ENCODE results near the gene ALG14. TPM values are rescaled to one million over a fixed set of nuclear protein-coding genes. Genes with fewer than 3 reads are reported as not detected.
"Not testable (repeated sequence)": the region's sequence is repeated elsewhere in the genome, so short reads cannot be mapped to it uniquely, and the experiment has no call there.

Gene ALG14
- total RNA-seq, 1 experiment from 2014 or later, result 5.7 TPM

GRCh38 chr1:95048317-95048716 is 24.4 kb downstream of the ALG14 start:
- intact Hi-C loops (cut with micrococcal nuclease), result no loop called here
- Histone ChIP-seq H3K27ac (ENCODE audit: low read depth, low read length) (no peak overlapping the region), H3K9me2 (ENCODE audit: insufficient read depth) (no peaks in the 10 kb centered on the region), H3K79me2 (ENCODE audit: insufficient read depth, low read length) (no peaks in the 10 kb centered on the region), H3K9me3 (ENCODE audit: control insufficient read depth in 1 of 2, insufficient read depth in 1 of 2, low read depth in 1 of 2, low read length in 2 of 2) (no peaks in the 10 kb centered on the region), H3K4me1 (ENCODE audit: control insufficient read depth in 1 of 2, insufficient read depth in 2 of 2, low read length in 2 of 2) (peaks cover 0 to under 1% of the 10 kb centered on the region in 2 experiments; a peak in 1 of 4 replicates), H3K4me3 (replicated peaks in 1 of 2; ENCODE audit: low read depth in 1 of 2, low read length in 2 of 2) (no peak overlapping the region), H3K36me3 (ENCODE audit: control insufficient read depth in 1 of 2, insufficient read depth in 2 of 2, low read length in 2 of 2) (no peaks in the 10 kb centered on the region), H2AFZ (ENCODE audit: low read depth, low read length, poor library complexity, severe bottlenecking) (no peak overlapping the region), H3K27me3 (ENCODE audit: insufficient read depth, low read length) (no peaks in the 10 kb centered on the region), H3K9ac (ENCODE audit: low read length) (no peak overlapping the region), H4K20me1 (ENCODE audit: insufficient read depth) (no peaks in the 10 kb centered on the region), H3K4me2 (ENCODE audit: low read length) (no peak overlapping the region)
- no peak for TF ChIP-seq ZFX (IDR thresholded peaks at IDR 0.05)
- TF ChIP-seq YY1 (IDR thresholded peaks at IDR 0.05; ENCODE audit: extremely low read depth, insufficient replicate concordance, low read depth, low read length), result no peak
- TF ChIP-seq, protein P1, sequence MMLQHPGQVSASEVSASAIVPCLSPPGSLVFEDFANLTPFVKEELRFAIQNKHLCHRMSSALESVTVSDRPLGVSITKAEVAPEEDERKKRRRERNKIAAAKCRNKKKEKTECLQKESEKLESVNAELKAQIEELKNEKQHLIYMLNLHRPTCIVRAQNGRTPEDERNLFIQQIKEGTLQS (IDR thresholded peaks at IDR 0.05), result no peak
- TF ChIP-seq EZH2phosphoT487 (IDR thresholded peaks at IDR 0.05; ENCODE audit: borderline replicate concordance), result no peak
- no peak for TF ChIP-seq POLR2A (IDR thresholded peaks at IDR 0.05; ENCODE audit: borderline replicate concordance, extremely low read depth, insufficient read depth, insufficient read length)
- no peak for TF ChIP-seq ZNF274 (IDR thresholded peaks at IDR 0.05; ENCODE audit: low read depth, low read length)
- no peak for TF ChIP-seq EZH2 (IDR thresholded peaks at IDR 0.05)
- TF ChIP-seq SP1 (IDR thresholded peaks at IDR 0.05; ENCODE audit: low read depth), result no peak
- no peak for TF ChIP-seq FOSL1 (IDR thresholded peaks at IDR 0.05; ENCODE audit: low read depth)
- TF ChIP-seq JUND (IDR thresholded peaks at IDR 0.05), result no peak
- no peak for TF ChIP-seq MAX (IDR thresholded peaks at IDR 0.05)
- TF ChIP-seq ELF1 (IDR thresholded peaks at IDR 0.05; ENCODE audit: borderline replicate concordance, low read depth), result no peak
- TF ChIP-seq REST (IDR thresholded peaks at IDR 0.05; ENCODE audit: low read depth), result no peak
- no peak for TF ChIP-seq SRF (IDR thresholded peaks at IDR 0.05; ENCODE audit: low read depth)
- CTCF ChIA-PET, result interaction anchor here (1.0 to 2.2 kb wide), 2 partner anchors 185 to 194 kb away, joined by 5 to 6 read pairs; no protein-coding TSS in a partner anchor
- RAD21 ChIA-PET (ENCODE audit: low non-redundant PET in 1 of 2, low total read pairs in 2 of 2, uncharacterized antibody in 2 of 2, unreplicated experiment in 2 of 2), result no interaction called here
- POLR2A ChIA-PET, result no interaction called here
- no peak for DNase-seq (ENCODE audit: low read depth, low spot score)
- ATAC-seq, result no peak
- no TSS peak for BruUV-seq (replicated peaks)

GRCh38 chr1:95047624-95048023 is 25.1 kb downstream of the ALG14 start:
- H3K4me1 ChIP-seq (ENCODE audit: control insufficient read depth in 1 of 2, insufficient read depth in 2 of 2, low read length in 2 of 2); H2AFZ ChIP-seq (ENCODE audit: low read depth, low read length, poor library complexity, severe bottlenecking); H3K9me3 ChIP-seq (ENCODE audit: control insufficient read depth in 1 of 2, insufficient read depth in 1 of 2, low read depth in 1 of 2, low read length in 2 of 2); POLR2A ChIA-PET; ATAC-seq; H3K27me3 ChIP-seq (ENCODE audit: insufficient read depth, low read length); RAD21 ChIA-PET (ENCODE audit: low non-redundant PET in 1 of 2, low total read pairs in 2 of 2, uncharacterized antibody in 2 of 2, unreplicated experiment in 2 of 2); H3K27ac ChIP-seq (ENCODE audit: low read depth, low read length); H4K20me1 ChIP-seq (ENCODE audit: insufficient read depth); intact Hi-C loops (cut with micrococcal nuclease); H3K36me3 ChIP-seq (ENCODE audit: control insufficient read depth in 1 of 2, insufficient read depth in 2 of 2, low read length in 2 of 2); H3K9me2 ChIP-seq (ENCODE audit: insufficient read depth); BruUV-seq (replicated peaks); H3K4me2 ChIP-seq (ENCODE audit: low read length); H3K9ac ChIP-seq (ENCODE audit: low read length); DNase-seq (ENCODE audit: low read depth, low spot score); H3K4me3 ChIP-seq (replicated peaks in 1 of 2; ENCODE audit: low read depth in 1 of 2, low read length in 2 of 2); H3K79me2 ChIP-seq (ENCODE audit: insufficient read depth, low read length): not testable (repeated sequence)
- CTCF ChIA-PET, result interaction anchor here (2.2 to 5.0 kb wide), 2 partner anchors 186 to 192 kb away, joined by 6 to 101 read pairs; no protein-coding TSS in a partner anchor

Measured in HCT116 (cell line).